ENCODE measurements around the gene FREM1. TPM values are rescaled to one million over a fixed set of nuclear protein-coding genes. Genes with fewer than 3 reads are reported as not detected.

FREM1 gene
- total and polyA plus RNA-seq, 2 of the 13 experiments (the other 11 are each of a cell fraction or from before 2014, with no cell fraction given), result 64.3 to 202 TPM

DNA sequence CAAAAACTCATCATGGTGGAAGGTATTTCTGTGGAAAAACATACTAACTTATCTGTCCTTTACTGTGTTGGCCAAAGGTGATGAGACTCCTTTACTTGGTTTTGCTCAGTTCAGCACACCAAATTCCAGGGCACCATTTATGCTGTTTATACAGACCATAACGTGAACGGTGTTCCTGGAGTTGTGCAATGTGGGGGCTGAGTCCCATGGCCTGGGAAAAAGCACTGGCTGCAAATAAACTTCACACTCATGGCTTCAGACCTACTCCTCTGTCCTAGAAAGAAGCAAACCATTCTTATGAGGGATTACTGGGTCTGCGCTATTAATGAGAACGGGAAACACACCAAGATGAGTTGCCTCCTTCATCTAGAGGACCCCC, 10.4 kb downstream of the FREM1 start (continued):
- TF ChIP-seq ZNF839 (CRISPR knock-in tag; IDR thresholded peaks at IDR 0.05; ENCODE audit: borderline replicate concordance) (no peak), MEIS1 (CRISPR knock-in tag; IDR thresholded peaks at IDR 0.05; ENCODE audit: borderline replicate concordance) (no peak), ZIK1 (CRISPR knock-in tag; IDR thresholded peaks at IDR 0.05; ENCODE audit: borderline replicate concordance, low read depth) (no peak), KLF16 (CRISPR knock-in tag; IDR thresholded peaks at IDR 0.05) (no peak), KAT2B (IDR thresholded peaks at IDR 0.05; ENCODE audit: borderline replicate concordance, low read depth, low read length) (no peak), ZNF660 (CRISPR knock-in tag; IDR thresholded peaks at IDR 0.05; ENCODE audit: borderline replicate concordance, low read depth) (no peak), ZNF891 (CRISPR knock-in tag; IDR thresholded peaks at IDR 0.05) (no peak), RXRA (CRISPR knock-in tag; IDR thresholded peaks at IDR 0.05) (no peak), GFI1 (CRISPR knock-in tag; IDR thresholded peaks at IDR 0.05; ENCODE audit: borderline replicate concordance) (no peak), NR2C2 (CRISPR knock-in tag; IDR thresholded peaks at IDR 0.05; ENCODE audit: borderline replicate concordance) (no peak), ZBTB42 (CRISPR knock-in tag; IDR thresholded peaks at IDR 0.05) (no peak), KDM1A (CRISPR knock-in tag; IDR thresholded peaks at IDR 0.05) (no peak), ZNF335 (CRISPR knock-in tag; IDR thresholded peaks at IDR 0.05) (no peak)
- TF ChIP-seq, protein P1, sequence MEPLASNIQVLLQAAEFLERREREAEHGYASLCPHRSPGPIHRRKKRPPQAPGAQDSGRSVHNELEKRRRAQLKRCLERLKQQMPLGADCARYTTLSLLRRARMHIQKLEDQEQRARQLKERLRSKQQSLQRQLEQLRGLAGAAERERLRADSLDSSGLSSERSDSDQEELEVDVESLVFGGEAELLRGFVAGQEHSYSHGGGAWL (CRISPR knock-in tag; IDR thresholded peaks at IDR 0.05), result no peak
- TF ChIP-seq, protein P2, sequence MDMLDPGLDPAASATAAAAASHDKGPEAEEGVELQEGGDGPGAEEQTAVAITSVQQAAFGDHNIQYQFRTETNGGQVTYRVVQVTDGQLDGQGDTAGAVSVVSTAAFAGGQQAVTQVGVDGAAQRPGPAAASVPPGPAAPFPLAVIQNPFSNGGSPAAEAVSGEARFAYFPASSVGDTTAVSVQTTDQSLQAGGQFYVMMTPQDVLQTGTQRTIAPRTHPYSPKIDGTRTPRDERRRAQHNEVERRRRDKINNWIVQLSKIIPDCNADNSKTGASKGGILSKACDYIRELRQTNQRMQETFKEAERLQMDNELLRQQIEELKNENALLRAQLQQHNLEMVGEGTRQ (IDR thresholded peaks at IDR 0.05; ENCODE audit: low read depth, low read length), result no peak
- TF ChIP-seq, protein P2 (CRISPR knock-in tag; IDR thresholded peaks at IDR 0.05; ENCODE audit: borderline replicate concordance), result no peak
- TF ChIP-seq, protein P3, sequence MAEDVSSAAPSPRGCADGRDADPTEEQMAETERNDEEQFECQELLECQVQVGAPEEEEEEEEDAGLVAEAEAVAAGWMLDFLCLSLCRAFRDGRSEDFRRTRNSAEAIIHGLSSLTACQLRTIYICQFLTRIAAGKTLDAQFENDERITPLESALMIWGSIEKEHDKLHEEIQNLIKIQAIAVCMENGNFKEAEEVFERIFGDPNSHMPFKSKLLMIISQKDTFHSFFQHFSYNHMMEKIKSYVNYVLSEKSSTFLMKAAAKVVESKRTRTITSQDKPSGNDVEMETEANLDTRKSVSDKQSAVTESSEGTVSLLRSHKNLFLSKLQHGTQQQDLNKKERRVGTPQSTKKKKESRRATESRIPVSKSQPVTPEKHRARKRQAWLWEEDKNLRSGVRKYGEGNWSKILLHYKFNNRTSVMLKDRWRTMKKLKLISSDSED (CRISPR knock-in tag; IDR thresholded peaks at IDR 0.05), result no peak
- TF ChIP-seq, protein P4, sequence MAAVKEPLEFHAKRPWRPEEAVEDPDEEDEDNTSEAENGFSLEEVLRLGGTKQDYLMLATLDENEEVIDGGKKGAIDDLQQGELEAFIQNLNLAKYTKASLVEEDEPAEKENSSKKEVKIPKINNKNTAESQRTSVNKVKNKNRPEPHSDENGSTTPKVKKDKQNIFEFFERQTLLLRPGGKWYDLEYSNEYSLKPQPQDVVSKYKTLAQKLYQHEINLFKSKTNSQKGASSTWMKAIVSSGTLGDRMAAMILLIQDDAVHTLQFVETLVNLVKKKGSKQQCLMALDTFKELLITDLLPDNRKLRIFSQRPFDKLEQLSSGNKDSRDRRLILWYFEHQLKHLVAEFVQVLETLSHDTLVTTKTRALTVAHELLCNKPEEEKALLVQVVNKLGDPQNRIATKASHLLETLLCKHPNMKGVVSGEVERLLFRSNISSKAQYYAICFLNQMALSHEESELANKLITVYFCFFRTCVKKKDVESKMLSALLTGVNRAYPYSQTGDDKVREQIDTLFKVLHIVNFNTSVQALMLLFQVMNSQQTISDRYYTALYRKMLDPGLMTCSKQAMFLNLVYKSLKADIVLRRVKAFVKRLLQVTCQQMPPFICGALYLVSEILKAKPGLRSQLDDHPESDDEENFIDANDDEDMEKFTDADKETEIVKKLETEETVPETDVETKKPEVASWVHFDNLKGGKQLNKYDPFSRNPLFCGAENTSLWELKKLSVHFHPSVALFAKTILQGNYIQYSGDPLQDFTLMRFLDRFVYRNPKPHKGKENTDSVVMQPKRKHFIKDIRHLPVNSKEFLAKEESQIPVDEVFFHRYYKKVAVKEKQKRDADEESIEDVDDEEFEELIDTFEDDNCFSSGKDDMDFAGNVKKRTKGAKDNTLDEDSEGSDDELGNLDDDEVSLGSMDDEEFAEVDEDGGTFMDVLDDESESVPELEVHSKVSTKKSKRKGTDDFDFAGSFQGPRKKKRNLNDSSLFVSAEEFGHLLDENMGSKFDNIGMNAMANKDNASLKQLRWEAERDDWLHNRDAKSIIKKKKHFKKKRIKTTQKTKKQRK (IDR thresholded peaks at IDR 0.05; ENCODE audit: low read length), result no peak
- TF ChIP-seq, protein P5, sequence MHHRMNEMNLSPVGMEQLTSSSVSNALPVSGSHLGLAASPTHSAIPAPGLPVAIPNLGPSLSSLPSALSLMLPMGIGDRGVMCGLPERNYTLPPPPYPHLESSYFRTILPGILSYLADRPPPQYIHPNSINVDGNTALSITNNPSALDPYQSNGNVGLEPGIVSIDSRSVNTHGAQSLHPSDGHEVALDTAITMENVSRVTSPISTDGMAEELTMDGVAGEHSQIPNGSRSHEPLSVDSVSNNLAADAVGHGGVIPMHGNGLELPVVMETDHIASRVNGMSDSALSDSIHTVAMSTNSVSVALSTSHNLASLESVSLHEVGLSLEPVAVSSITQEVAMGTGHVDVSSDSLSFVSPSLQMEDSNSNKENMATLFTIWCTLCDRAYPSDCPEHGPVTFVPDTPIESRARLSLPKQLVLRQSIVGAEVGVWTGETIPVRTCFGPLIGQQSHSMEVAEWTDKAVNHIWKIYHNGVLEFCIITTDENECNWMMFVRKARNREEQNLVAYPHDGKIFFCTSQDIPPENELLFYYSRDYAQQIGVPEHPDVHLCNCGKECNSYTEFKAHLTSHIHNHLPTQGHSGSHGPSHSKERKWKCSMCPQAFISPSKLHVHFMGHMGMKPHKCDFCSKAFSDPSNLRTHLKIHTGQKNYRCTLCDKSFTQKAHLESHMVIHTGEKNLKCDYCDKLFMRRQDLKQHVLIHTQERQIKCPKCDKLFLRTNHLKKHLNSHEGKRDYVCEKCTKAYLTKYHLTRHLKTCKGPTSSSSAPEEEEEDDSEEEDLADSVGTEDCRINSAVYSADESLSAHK (CRISPR knock-in tag; IDR thresholded peaks at IDR 0.05; ENCODE audit: borderline replicate concordance), result no peak
- TF ChIP-seq, protein P6, sequence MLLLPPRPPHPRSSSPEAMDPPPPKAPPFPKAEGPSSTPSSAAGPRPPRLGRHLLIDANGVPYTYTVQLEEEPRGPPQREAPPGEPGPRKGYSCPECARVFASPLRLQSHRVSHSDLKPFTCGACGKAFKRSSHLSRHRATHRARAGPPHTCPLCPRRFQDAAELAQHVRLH (CRISPR knock-in tag; IDR thresholded peaks at IDR 0.05; ENCODE audit: borderline replicate concordance, low read depth), result no peak
